ELF-1 (cell line): ENCODE data around the gene ILK.

Experiments
- DNase-seq: peaks from one replicate; pipeline ENCODE4 v3.0.0-alpha.2; 2016; ENCODE audit warnings: low read depth, low spot score

Gene ILK

GRCh38 chr11:6574816-6575715 is 28.5 kb upstream of the ILK start:
- no peak for DNase-seq

DNA sequence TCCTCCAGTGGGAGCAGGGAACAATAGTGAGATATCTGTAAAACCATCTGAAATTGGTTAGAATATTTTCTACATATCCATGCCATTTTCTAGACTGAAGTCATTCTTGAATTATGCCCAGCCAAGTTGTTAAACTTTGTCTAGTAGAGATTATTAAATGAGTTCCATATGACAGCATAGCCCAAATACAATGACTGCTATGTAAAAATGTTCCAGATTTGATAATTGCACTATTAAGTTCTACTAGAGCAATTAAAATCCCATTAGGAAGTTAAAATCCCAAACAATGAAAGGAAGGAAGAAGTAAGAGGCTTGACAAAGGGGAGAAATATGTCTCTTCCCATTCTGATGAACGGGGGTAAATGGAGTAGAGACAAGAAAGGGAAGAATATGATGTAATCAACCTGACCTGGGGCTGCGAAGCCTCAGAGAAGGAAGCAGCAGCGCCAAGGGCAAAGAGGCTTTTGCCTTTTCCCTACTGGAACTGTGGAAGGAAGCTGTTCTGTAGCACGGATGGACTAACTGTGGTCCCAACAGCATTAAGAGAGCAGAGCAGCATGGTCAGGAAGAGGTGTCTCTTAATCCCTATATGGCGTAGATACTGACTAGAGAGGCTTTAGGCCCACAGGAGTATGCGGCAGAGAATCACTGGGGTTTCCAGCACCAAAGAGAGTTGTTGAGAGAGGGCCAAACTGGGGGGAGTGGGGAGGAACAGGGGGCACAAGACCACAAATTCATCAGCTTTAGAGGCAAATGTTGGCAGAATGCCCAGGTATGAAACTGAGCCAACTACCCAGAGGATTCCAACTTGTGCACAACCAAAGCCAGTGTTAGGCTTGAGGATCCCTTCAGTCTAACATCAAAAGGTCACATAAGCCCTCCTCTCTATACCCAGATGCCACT is 26.9 kb upstream of the ILK start:
- DNase-seq: no peak

GRCh38 chr11:6578134-6578533 is 25.4 kb upstream of the ILK start:
- no peak for DNase-seq

- no peak for DNase-seq
These were observed 23.9 kb upstream of the ILK start for GRCh38 chr11:6579681-6580080.

GRCh38 chr11:6583584-6583983 is 20.0 kb upstream of the ILK start:
- DNase-seq: no peak

DNA sequence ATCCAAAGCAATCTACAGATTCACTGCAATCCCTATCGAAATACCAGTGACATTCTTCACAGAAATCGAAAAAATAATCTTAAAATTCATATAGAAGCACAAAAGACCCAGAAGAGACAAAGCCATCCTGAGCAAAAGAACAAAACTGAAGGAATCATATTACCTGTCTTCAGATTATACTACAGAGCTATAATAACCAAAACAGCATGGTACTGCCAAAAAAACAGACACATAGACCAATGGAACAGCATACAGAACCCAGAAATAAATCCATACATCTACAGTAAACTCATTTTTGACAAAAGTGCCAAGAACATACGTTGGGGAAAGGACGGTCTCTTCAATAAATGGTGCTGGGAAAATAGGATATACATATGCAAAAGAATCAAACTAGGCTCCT is 19.0 kb upstream of the ILK start:
- no peak for DNase-seq

- no peak for DNase-seq
These were observed 16.9 kb upstream of the ILK start for GRCh38 chr11:6586434-6587359.

- no peak for DNase-seq
These were observed 16.1 kb upstream of the ILK start for GRCh38 chr11:6587360-6587953.

DNA sequence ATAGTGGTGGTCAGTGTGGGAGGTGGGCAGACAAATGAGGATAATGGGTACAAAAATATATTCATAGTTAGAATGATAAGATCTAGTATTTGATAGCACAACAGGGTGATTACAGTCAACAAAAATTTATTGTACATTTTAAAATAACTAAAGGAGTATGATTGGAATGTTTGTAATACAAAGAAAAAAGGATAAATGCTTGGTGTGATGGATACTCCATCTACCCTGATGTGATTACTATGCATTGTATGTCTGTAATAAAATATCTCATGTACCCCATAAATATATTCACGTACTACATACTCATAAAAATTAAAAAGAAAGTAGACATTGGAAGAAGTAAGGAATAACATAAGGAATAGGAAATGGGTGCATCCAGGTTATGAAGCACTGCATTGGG is 15.6 kb upstream of the ILK start:
- DNase-seq: no peak

DNA sequence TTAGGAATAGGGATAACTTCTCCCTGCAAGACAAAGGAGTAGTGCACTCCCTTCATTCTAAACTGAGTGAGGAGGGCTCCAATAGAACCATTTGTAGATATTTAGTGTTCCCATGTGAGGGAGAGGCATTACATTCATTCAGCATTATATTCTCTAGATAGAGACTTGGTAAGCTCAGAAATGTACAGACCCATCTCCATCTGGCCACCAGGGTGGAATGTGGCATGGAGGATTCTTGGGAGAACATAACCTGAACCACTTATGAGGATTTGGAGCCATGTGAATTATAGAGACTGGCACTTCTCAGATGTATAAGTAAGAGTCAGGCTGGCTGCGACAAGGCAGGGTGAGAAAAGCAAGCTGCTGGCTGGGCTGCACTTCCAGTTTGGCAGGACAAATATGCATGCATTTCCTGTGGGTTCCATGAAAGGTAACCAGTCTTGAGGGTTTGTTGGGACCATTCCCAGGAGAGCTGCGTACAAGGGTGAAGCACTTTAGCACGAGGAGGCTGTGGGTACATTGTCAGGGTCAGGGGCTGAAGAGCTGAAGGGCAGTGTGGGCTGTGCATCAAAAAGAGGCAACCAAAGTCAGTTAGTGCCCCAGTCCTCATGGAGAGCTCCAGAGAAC is 9.3 kb upstream of the ILK start:
- no peak for DNase-seq

DNA sequence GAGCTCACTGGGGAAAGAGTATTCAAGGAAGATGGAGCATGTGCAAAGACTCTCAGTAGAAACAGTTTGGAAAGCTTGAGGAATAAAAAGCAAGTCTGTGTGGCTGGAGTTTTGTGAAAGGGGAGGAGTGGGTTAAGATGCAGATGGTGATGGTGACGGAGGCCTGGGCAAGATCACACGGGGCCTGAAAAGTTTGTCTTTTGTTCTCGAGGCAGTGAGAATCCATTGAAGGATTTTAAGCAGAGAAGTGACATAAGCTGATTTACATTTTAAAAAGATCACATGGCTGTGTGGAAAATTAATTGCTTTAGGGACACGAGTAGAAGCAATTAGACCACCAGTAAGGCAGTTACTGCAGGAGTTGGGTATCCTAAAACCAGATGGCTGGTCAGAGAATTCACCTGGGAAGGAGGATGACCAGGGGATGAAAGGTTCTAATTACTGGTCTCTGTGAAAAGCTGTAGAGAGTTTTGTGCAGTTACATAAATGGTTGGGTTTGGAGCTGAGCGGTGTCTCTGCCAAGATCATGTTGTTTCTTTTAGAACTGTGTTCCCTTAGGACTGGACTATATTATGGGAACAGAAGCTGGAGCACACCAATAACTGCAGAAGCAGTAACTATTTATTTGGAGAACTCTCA is 7.2 kb upstream of the ILK start:
- DNase-seq: no peak

- no peak for DNase-seq
These were observed 5.0 kb upstream of the ILK start for GRCh38 chr11:6598555-6598954.

GRCh38 chr11:6599449-6599848 is 4.1 kb upstream of the ILK start:
- no peak for DNase-seq

GRCh38 chr11:6599881-6600390 is 3.6 kb upstream of the ILK start:
- no peak for DNase-seq

GRCh38 chr11:6601041-6601461 is 2.5 kb upstream of the ILK start:
- DNase-seq: no peak

DNA sequence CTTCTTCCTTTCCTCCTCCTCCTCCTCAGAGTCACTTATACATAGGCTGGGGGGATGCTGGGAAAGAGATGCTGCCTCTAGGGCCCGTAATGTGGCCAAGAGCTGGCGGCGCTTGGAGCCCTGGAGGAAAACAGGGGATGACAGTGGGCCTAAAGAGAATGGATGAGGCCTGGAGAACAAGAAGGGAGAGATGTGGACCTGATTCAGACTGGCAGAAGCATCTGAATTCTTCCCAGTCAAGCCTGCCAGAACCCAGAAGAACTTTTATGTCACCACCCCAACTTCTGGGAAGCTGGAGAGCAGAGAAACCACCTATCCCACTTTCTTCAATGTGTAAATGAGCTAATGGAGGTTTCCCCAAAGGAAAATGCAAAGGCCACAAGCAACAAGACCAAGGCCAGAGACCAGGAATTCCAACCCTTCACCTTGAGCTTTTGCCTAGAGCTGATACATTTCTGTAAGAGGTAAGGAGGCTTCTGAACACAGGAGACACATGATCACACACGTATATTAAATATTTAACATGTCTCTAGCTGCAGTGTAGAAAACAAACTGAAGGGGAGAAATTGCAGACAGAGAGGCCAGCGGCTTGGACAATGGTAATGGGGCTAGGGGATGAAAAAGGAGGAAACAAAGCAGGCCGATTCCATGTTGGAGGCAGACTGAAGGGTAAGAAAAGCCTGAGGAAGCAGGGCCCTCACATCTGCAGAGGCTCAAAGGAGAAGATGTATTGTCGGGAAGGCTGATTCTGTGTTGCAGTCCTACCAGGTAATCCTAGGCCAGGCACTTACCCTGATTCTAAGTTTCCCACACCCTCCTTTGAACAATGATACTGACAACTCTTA is 1.3 kb upstream of the ILK start:
- no peak for DNase-seq

DNA sequence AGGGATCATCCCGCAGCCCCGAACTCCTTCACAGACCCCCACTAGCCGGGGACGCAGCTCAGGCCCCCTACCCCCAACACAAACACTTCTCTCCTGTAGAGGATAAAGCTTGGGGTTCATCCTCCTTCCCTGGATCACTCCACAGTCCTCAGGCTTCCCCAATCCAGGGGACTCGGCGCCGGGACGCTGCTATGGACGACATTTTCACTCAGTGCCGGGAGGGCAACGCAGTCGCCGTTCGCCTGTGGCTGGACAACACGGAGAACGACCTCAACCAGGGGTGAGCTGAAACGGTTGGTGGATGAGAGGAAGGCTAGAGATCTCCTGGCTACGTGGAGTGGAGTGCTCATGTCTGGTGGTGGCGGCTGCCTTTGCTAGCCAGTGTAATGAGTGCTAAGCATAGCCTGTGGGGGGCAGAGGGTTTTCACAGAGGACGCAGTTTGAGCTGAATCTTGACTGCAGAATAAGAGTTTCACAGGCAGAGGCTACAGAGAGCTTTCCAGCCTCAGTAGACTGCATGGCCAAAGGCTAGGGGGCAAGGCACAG is 580 bp downstream of the ILK start:
- DNase-seq: peak; percentile 65

GRCh38 chr11:6604790-6605189 is 1.2 kb downstream of the ILK start:
- no peak for DNase-seq
